Prostate gland (tissue), 2 donors: ENCODE data around the gene ZNFX1.

ENCODE experiments used
- CTCF ChIP-seq, 4 experiments: fragments of 200-600 bp in 2 of 4; fragments of 450-650 bp in 2 of 4; sonication (generic) in 2 of 4; IDR thresholded peaks; 1 replicate in 3 of 4; 2 replicates in 1 of 4; pipeline ENCODE4 v1.5.1; 2016 to 2019; ENCODE audit warnings: antibody characterized with exemption in 4 of 4, mild to moderate bottlenecking in 2 of 4, moderate library complexity in 2 of 4
- POLR2A ChIP-seq: fragments of 450-650 bp; IDR thresholded peaks from one replicate; pipeline ENCODE4 v1.6.1; 2016; ENCODE audit warnings: antibody characterized with exemption, mild to moderate bottlenecking

- TF ChIP-seq CTCF (IDR thresholded peaks at IDR 0.05) (no peak), POLR2A (no peak)
Observed at GRCh38 chr20:49225896-49226295, 52.0 kb downstream of the ZNFX1 start.
